Glutamatergic neuron (in vitro differentiated cells): ENCODE data around the gene LRRC10. TPM values are rescaled to one million over a fixed set of nuclear protein-coding genes. Genes with fewer than 3 reads are reported as not detected.

Experiments
- DNase-seq: peaks from one replicate; pipeline ENCODE4 v3.0.0; 2022
- H3K27ac Mint-ChIP-seq: one replicate; pipeline ENCODE4 v1.8.0; 2020; ENCODE audit warnings: mild to moderate bottlenecking, mixed read lengths, inconsistent platforms; ENCODE audit not compliant: unreplicated experiment
- H3K27me3 Mint-ChIP-seq: one replicate; pipeline ENCODE4 v1.8.0; 2020; ENCODE audit warnings: mild to moderate bottlenecking, moderate library complexity, mixed read lengths, inconsistent platforms; ENCODE audit not compliant: unreplicated experiment
- H3K36me3 Mint-ChIP-seq: one replicate; pipeline ENCODE4 v1.8.0; 2020; ENCODE audit warnings: mild to moderate bottlenecking, mixed read lengths, inconsistent platforms; ENCODE audit not compliant: unreplicated experiment
- H3K4me1 Mint-ChIP-seq: one replicate; pipeline ENCODE4 v1.8.0; 2020; ENCODE audit warnings: mild to moderate bottlenecking, low read depth, mixed read lengths, inconsistent platforms; ENCODE audit not compliant: unreplicated experiment
- H3K4me3 Mint-ChIP-seq: one replicate; pipeline ENCODE4 v1.8.0; 2020; ENCODE audit warnings: mild to moderate bottlenecking, mixed read lengths, inconsistent platforms; ENCODE audit not compliant: unreplicated experiment
- H3K9me3 Mint-ChIP-seq: one replicate; pipeline ENCODE4 v1.8.0; 2020; ENCODE audit warnings: mild to moderate bottlenecking, moderate library complexity, mixed read lengths, inconsistent platforms; ENCODE audit not compliant: unreplicated experiment
- CTCF ChIP-seq: fragments of 200-600 bp; sonication (generic); IDR thresholded peaks from one replicate; pipeline ENCODE4 v1.5.0; 2021; ENCODE audit not compliant: partially characterized antibody, unreplicated experiment
- total RNA-seq: library from RNA; stranded (reverse); fragmentation: NEBNext Ultra II Directional; extraction: Animal tissue kit (Norgen Biotek cat#: 25700); gene quantifications from one replicate; pipeline ENCODE4 v1.2.1, GENCODE V29; 2021; ENCODE audit not compliant: unreplicated experiment

Gene LRRC10
- total RNA-seq, 1 donor from 2014 or later = not detected

DNA sequence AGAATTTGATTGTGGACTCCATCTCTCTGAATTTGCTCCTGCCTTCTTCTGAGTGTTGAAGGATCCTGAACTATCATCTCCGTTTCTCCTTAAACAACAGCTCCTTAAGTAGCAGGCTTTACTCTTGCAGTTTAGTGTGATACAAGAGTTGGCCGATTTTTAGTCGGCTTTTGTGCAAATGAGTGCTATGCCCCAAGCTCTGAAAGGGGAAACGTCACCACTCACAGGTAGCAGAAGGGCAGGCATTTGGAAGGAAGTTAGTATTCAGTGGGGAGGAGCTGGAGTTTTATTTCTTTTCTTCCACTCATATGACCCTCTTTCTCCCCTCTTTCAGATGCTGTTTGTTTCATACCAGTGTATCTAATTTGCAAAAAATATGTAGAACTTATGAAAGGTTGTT is 36.5 kb upstream of the LRRC10 start:
- no peak for DNase-seq
- H3K4me3 Mint-ChIP-seq = no peak overlapping the region
- no peaks in the 10 kb centered on the region for H3K4me1 Mint-ChIP-seq
- no peaks in the 10 kb centered on the region for H3K27me3 Mint-ChIP-seq
- TF ChIP-seq CTCF = no peak
- H3K9me3 Mint-ChIP-seq = peaks cover 3% of the 10 kb centered on the region
- no peak overlapping the region for H3K27ac Mint-ChIP-seq
- no peaks in the 10 kb centered on the region for H3K36me3 Mint-ChIP-seq

DNA sequence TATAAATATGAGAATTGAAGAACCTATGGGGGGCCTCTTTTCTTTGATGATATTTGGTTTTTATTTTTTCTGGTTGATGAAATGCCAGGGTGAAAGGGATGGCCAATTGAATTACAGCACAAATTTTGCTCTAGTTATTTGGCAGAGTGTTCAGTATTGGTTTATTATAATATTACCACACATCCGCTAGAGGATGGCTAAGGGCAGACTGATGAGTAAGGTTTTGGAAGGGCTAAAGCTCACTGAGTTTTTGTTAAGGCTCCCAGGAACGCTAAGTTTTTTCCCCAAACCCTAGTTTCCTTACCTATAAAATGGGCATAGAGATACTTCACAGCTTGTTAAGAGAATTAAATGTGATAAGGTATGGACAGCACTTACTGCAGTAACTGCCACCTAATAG is 34.3 kb upstream of the LRRC10 start:
- H3K27ac Mint-ChIP-seq = no peak overlapping the region
- no peak for TF ChIP-seq CTCF
- H3K4me1 Mint-ChIP-seq = no peaks in the 10 kb centered on the region
- DNase-seq = no peak
- H3K4me3 Mint-ChIP-seq = no peak overlapping the region
- no peaks in the 10 kb centered on the region for H3K36me3 Mint-ChIP-seq
- H3K9me3 Mint-ChIP-seq = no peaks in the 10 kb centered on the region
- H3K27me3 Mint-ChIP-seq = peaks cover 3% of the 10 kb centered on the region

- DNase-seq = no peak
- Mint-ChIP-seq H3K4me1 (no peaks in the 10 kb centered on the region), H3K4me3 (no peak overlapping the region), H3K9me3 (no peaks in the 10 kb centered on the region), H3K27ac (no peak overlapping the region), H3K36me3 (no peaks in the 10 kb centered on the region), H3K27me3 (peaks cover 3% of the 10 kb centered on the region)
- no peak for TF ChIP-seq CTCF
These were observed 33.8 kb upstream of the LRRC10 start for GRCh38 chr12:69644511-69644910.

DNA sequence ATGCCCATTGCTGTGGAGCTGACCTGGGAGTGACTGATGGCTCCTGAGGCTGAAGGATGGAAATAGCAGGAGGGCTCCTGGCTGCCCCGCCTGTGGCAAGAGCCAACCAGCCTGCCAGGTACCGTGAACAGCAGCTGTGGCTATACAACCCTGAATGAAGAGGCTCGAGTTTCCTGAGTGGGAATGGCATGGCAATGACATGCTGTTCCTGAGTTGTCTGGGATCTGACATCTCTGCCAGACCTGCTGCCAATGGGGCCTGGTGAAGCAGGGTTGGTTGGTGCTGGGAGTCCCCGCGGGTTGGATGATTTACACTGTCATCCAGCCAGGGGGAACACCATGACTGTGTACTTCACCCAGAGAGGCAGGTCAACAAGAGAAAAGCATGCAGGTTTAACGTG is 31.8 kb upstream of the LRRC10 start:
- DNase-seq = no peak
- H3K27ac Mint-ChIP-seq = no peak overlapping the region
- no peak for TF ChIP-seq CTCF
- H3K4me1 Mint-ChIP-seq = no peaks in the 10 kb centered on the region
- H3K27me3 Mint-ChIP-seq = peaks cover 3% of the 10 kb centered on the region
- no peaks in the 10 kb centered on the region for H3K9me3 Mint-ChIP-seq
- H3K4me3 Mint-ChIP-seq = no peak overlapping the region
- H3K36me3 Mint-ChIP-seq = no peaks in the 10 kb centered on the region

- H3K36me3 Mint-ChIP-seq = no peaks in the 10 kb centered on the region
- no peak overlapping the region for H3K4me3 Mint-ChIP-seq
- no peaks in the 10 kb centered on the region for H3K9me3 Mint-ChIP-seq
These were observed 30.8 kb upstream of the LRRC10 start for GRCh38 chr12:69641546-69641945.

More at GRCh38 chr12:69641546-69641945, 30.8 kb upstream of the LRRC10 start:
- no peak for DNase-seq
- Mint-ChIP-seq H3K27me3 (peaks cover 6% of the 10 kb centered on the region), H3K4me1 (no peaks in the 10 kb centered on the region), H3K27ac (no peak overlapping the region)
- no peak for TF ChIP-seq CTCF
